Vagina (tissue), 2 donors: ENCODE results near the gene FAM241A. TPM values are rescaled to one million over a fixed set of nuclear protein-coding genes. Genes with fewer than 3 reads are reported as not detected.

Experiments used
- DNase-seq, 2 donors: peaks; one replicate each; pipeline ENCODE4 v3.0.0-alpha.2; 2017; ENCODE audit errors: extremely low spot score in 2 of 2
- H3K27ac ChIP-seq: fragments of 200-600 bp; sonication (generic); one replicate; pipeline ENCODE4 v1.5.1; 2019
- H3K27me3 ChIP-seq: fragments of 200-600 bp; sonication (generic); one replicate; pipeline ENCODE4 v1.5.1; 2019
- H3K36me3 ChIP-seq, 2 donors: fragments of 200-600 bp; sonication (generic); one replicate each; pipeline ENCODE4 v1.5.1; 2017 to 2019
- H3K4me1 ChIP-seq: fragments of 200-600 bp; sonication (generic); one replicate; pipeline ENCODE4 v1.5.1; 2019
- H3K4me3 ChIP-seq, 2 donors: fragments of 200-600 bp; sonication (generic); 1 replicate in 1 of 2; 2 replicates in 1 of 2; pipeline ENCODE4 v1.5.1; 2016 to 2019
- H3K9me3 ChIP-seq: fragments of 200-600 bp; sonication (generic); one replicate; pipeline ENCODE4 v1.5.1; 2019
- CTCF ChIP-seq, 3 experiments: fragments of 450-650 bp in 2 of 3; fragments of 200-600 bp in 1 of 3; sonication (generic) in 1 of 3; IDR thresholded peaks; one replicate each; pipeline ENCODE4 v1.5.1; 2017 to 2019; ENCODE audit warnings: antibody characterized with exemption in 3 of 3, mild to moderate bottlenecking in 2 of 3, moderate library complexity in 2 of 3
- POLR2A ChIP-seq, 2 donors: fragments of 450-650 bp; IDR thresholded peaks; one replicate each; pipeline ENCODE4 v1.6.1; 2017; ENCODE audit warnings: antibody characterized with exemption in 2 of 2, mild to moderate bottlenecking in 2 of 2, moderate library complexity in 2 of 2
- POLR2AphosphoS5 ChIP-seq, 2 donors: sonication (generic); formaldehyde crosslinking; IDR thresholded peaks; one replicate each; pipeline ENCODE4 v1.9.0; 2017; ENCODE audit warnings: antibody characterized with exemption in 2 of 2, mild to moderate bottlenecking in 2 of 2, low read depth in 1 of 2; ENCODE audit not compliant: insufficient read depth in 1 of 2
- intact Hi-C: fragments of 100-400 bp; cut with DNase I; formaldehyde crosslinking; loops from one replicate; pipeline ENCODE4 v1.15.1; 2023
- total RNA-seq: library from RNA; depleted of rRNA; stranded (reverse); fragments of >200 nt; gene quantifications from one replicate; pipeline ENCODE4 v1.2.3, GENCODE V29; 2016

FAM241A gene
- total RNA-seq, 1 donor from 2014 or later, result 3.4 TPM

GRCh38 chr4:112222219-112222955, 77.1 kb downstream of the FAM241A start:
- no peaks in the 10 kb centered on the region for H3K4me1 ChIP-seq
- H3K9me3 ChIP-seq, result no peaks in the 10 kb centered on the region
- no peaks in the 10 kb centered on the region for H3K27me3 ChIP-seq
- no peaks in the 10 kb centered on the region for H3K36me3 ChIP-seq
- H3K27ac ChIP-seq, result no peak overlapping the region
- DNase-seq, result no peak
- TF ChIP-seq CTCF (IDR thresholded peaks at IDR 0.05) (no peak), POLR2A (IDR thresholded peaks at IDR 0.05) (no peak), POLR2AphosphoS5 (IDR thresholded peaks at IDR 0.05; ENCODE audit: insufficient read depth in 1 of 2, low read depth in 1 of 2) (no peak)
- intact Hi-C loops, result no loop called here
- H3K4me3 ChIP-seq, result no peak overlapping the region

- TF ChIP-seq POLR2A (IDR thresholded peaks at IDR 0.05) (no peak), POLR2AphosphoS5 (IDR thresholded peaks at IDR 0.05; ENCODE audit: insufficient read depth in 1 of 2, low read depth in 1 of 2) (no peak), CTCF (IDR thresholded peaks at IDR 0.05) (no peak)
- intact Hi-C loops, result no loop called here
- peaks cover 1% of the 10 kb centered on the region for H3K4me1 ChIP-seq
- no peaks in the 10 kb centered on the region for H3K9me3 ChIP-seq
- no peak for DNase-seq
- no peak overlapping the region for H3K27ac ChIP-seq
- no peaks in the 10 kb centered on the region for H3K27me3 ChIP-seq
- no peak overlapping the region for H3K4me3 ChIP-seq
- no peaks in the 10 kb centered on the region for H3K36me3 ChIP-seq
Observed at GRCh38 chr4:112225157-112225556, 79.9 kb downstream of the FAM241A start.

GRCh38 chr4:112230879-112231778, 85.9 kb downstream of the FAM241A start:
- no peaks in the 10 kb centered on the region for H3K9me3 ChIP-seq
- H3K27ac ChIP-seq, result peak overlapping the region; percentile 98
- DNase-seq, result peak; percentile 98
- peaks cover 24% of the 10 kb centered on the region for H3K4me1 ChIP-seq
- TF ChIP-seq CTCF (IDR thresholded peaks at IDR 0.05) (no peak), POLR2A (IDR thresholded peaks at IDR 0.05) (no peak), POLR2AphosphoS5 (IDR thresholded peaks at IDR 0.05; ENCODE audit: insufficient read depth in 1 of 2, low read depth in 1 of 2) (peak; percentile 85)
- H3K36me3 ChIP-seq, result no peaks in the 10 kb centered on the region
- H3K27me3 ChIP-seq, result no peaks in the 10 kb centered on the region
- intact Hi-C loops, result loop anchor here (10.0 kb wide), 1 partner anchor 54 kb away; the partner anchor contains the start of gene TIFA
- peak overlapping the region; percentile 93 to 98 for H3K4me3 ChIP-seq

- Histone ChIP-seq H3K27me3 (no peaks in the 10 kb centered on the region), H3K4me3 (peak within 1 kb of the TSS; percentile 93 to 98), H3K36me3 (no peaks in the 10 kb centered on the region), H3K4me1 (peaks cover 24% of the 10 kb centered on the region), H3K27ac (peak within 1 kb of the TSS; percentile 98), H3K9me3 (no peaks in the 10 kb centered on the region)
- intact Hi-C loops, result loop anchor here (1.0 to 10.0 kb wide), 2 partner anchors 53 to 132 kb away; partner anchors contain the start of gene TIFA
- TF ChIP-seq POLR2AphosphoS5 (IDR thresholded peaks at IDR 0.05; ENCODE audit: insufficient read depth in 1 of 2, low read depth in 1 of 2) (peak in 1 of 2 donors; percentile 92), CTCF (IDR thresholded peaks at IDR 0.05) (no peak), POLR2A (IDR thresholded peaks at IDR 0.05) (peak in 1 of 2 donors; percentile 69)
- peak in 1 of 2 donors; percentile 93 for DNase-seq
Observed at GRCh38 chr4:112231779-112232713, 86.8 kb downstream of the FAM241A start, which contains the start of gene AP1AR. TSS of gene AP1AR (plus strand) at chr4:112231787. CDS start at chr4:112232092, 305 bp downstream.
